Hepatocyte (in vitro differentiated cells): ENCODE data around the gene PPP1R14B. TPM values are rescaled to one million over a fixed set of nuclear protein-coding genes. Genes with fewer than 3 reads are reported as not detected.

Experiments
- DNase-seq: peaks from one replicate; pipeline ENCODE4 v3.0.0-alpha.2; 2016; ENCODE audit warnings: low spot score
- H2AFZ ChIP-seq: fragments of 200-600 bp; sonication (generic); 2 replicates; pipeline ENCODE4 v1.6.0; 2016; ENCODE audit warnings: antibody characterized with exemption, mild to moderate bottlenecking
- H3K27ac ChIP-seq: fragments of 200-600 bp; sonication (generic); 2 replicates; pipeline ENCODE4 v1.5.1; 2016; ENCODE audit warnings: mild to moderate bottlenecking
- H3K27me3 ChIP-seq: fragments of 200-600 bp; sonication (generic); 2 replicates; pipeline ENCODE4 v1.6.1; 2016
- H3K36me3 ChIP-seq: fragments of 200-600 bp; sonication (generic); replicated peaks from 2 replicates; pipeline ENCODE4 v1.5.1; 2016; ENCODE audit warnings: low read depth; ENCODE audit not compliant: insufficient read depth
- H3K4me1 ChIP-seq: fragments of 200-600 bp; sonication (generic); 2 replicates; pipeline ENCODE4 v1.5.1; 2016; ENCODE audit warnings: mild to moderate bottlenecking, moderate library complexity; ENCODE audit not compliant: insufficient read depth
- H3K4me2 ChIP-seq: fragments of 200-600 bp; sonication (generic); 2 replicates; pipeline ENCODE4 v1.6.0; 2016
- H3K4me3 ChIP-seq: fragments of 200-600 bp; sonication (generic); 2 replicates; pipeline ENCODE4 v1.5.1; 2016; ENCODE audit warnings: mild to moderate bottlenecking
- H3K79me2 ChIP-seq: fragments of 200-600 bp; sonication (generic); 2 replicates; pipeline ENCODE4 v1.6.0; 2017; ENCODE audit warnings: mild to moderate bottlenecking
- H3K9me2 ChIP-seq: fragments of 200-600 bp; sonication (generic); replicated peaks from 2 replicates; pipeline ENCODE4 v1.6.0; 2017; ENCODE audit warnings: mild to moderate bottlenecking; ENCODE audit not compliant: insufficient read depth
- H3K9me3 ChIP-seq: fragments of 200-600 bp; sonication (generic); 2 replicates; pipeline ENCODE4 v1.5.1; 2016; ENCODE audit warnings: low read depth, mild to moderate bottlenecking
- H4K20me1 ChIP-seq: fragments of 200-600 bp; sonication (generic); 2 replicates; pipeline ENCODE4 v1.6.0; 2016; ENCODE audit warnings: mild to moderate bottlenecking; ENCODE audit not compliant: insufficient read depth, poor library complexity, severe bottlenecking
- CTCF ChIP-seq: fragments of 200-600 bp; sonication (generic); IDR thresholded peaks from 2 replicates; pipeline ENCODE4 v1.5.1; 2016; ENCODE audit warnings: antibody characterized with exemption, mild to moderate bottlenecking; ENCODE audit not compliant: poor library complexity
- EZH2 ChIP-seq: fragments of 200-600 bp; sonication (generic); IDR thresholded peaks from 2 replicates; pipeline ENCODE4 v1.6.1; 2016; ENCODE audit warnings: antibody characterized with exemption, mild to moderate bottlenecking, borderline replicate concordance
- EZH2phosphoT487 ChIP-seq: fragments of 200-600 bp; sonication (generic); IDR thresholded peaks from one replicate; pipeline ENCODE4 v1.6.1; 2018; ENCODE audit warnings: antibody characterized with exemption, mild to moderate bottlenecking, low read depth, moderate library complexity; ENCODE audit not compliant: unreplicated experiment, severe bottlenecking
- WGBS: methylation state at CpG from one replicate; pipeline ENCODE4 v1.1.6; 2016; ENCODE audit warnings: low lambda C conversion rate; ENCODE audit errors: missing lambda C conversion rate; 5-methylcytosine and 5-hydroxymethylcytosine counted together
- polyA plus RNA-seq: library from polyadenylated mRNA; unstranded; fragments of >200 nt; fragmentation: Nextera tagmentation; extraction: Ambion mirVana; gene quantifications from 2 replicates; pipeline ENCODE4 v1.2.1, GENCODE V29; 2016
- total RNA-seq: library from RNA; depleted of rRNA; stranded (reverse); fragments of >200 nt; gene quantifications from 2 replicates; pipeline ENCODE4 v1.2.3, GENCODE V29; 2014

PPP1R14B gene
- total RNA-seq (86.8 and 96.1 TPM in 2 replicates), polyA plus RNA-seq (222 and 229 TPM in 2 replicates)

GRCh38 chr11:64246871-64247728 is at the start of gene PPP1R14B:
Gene PPP1R14B (minus strand): TSS chr11:64246943. CDS start chr11:64246673, 270 bp downstream.
- H3K79me2 ChIP-seq = peaks cover 33% of the 10 kb centered on the region
- no peaks in the 10 kb centered on the region for H3K27me3 ChIP-seq
- peak within 1 kb of the TSS; percentile 97 for H2AFZ ChIP-seq
- no peaks in the 10 kb centered on the region for H3K9me3 ChIP-seq
- no peaks in the 10 kb centered on the region for H4K20me1 ChIP-seq
- no peaks in the 10 kb centered on the region for H3K36me3 ChIP-seq
- peak within 1 kb of the TSS; percentile 99 for H3K4me3 ChIP-seq
- H3K4me1 ChIP-seq = peaks cover 22% of the 10 kb centered on the region
- DNase-seq = peak; percentile 93
- peak within 1 kb of the TSS; percentile 100 for H3K4me2 ChIP-seq
- WGBS = under 1% methylated on average over 66 of the region's 74 CpGs
- peak within 1 kb of the TSS; percentile 98 for H3K27ac ChIP-seq
- TF ChIP-seq CTCF (peak; percentile 19), EZH2 (no peak), EZH2phosphoT487 (no peak)
- no peaks in the 10 kb centered on the region for H3K9me2 ChIP-seq

- Histone ChIP-seq H3K9me2 (no peaks in the 10 kb centered on the region), H4K20me1 (no peaks in the 10 kb centered on the region), H3K79me2 (no peaks in the 10 kb centered on the region), H3K4me1 (peaks cover 24% of the 10 kb centered on the region), H3K27ac (no peak overlapping the region), H3K36me3 (no peaks in the 10 kb centered on the region), H3K27me3 (peaks cover 94% of the 10 kb centered on the region), H3K9me3 (no peaks in the 10 kb centered on the region), H3K4me3 (no peak overlapping the region), H2AFZ (no peak overlapping the region), H3K4me2 (no peak overlapping the region)
- TF ChIP-seq EZH2 (no peak), CTCF (no peak), EZH2phosphoT487 (no peak)
- WGBS = 7% methylated on average over 1 of the region's 1 CpG
- DNase-seq = no peak
Measured at GRCh38 chr11:64296236-64296635, 49.5 kb upstream of the PPP1R14B start.

- Histone ChIP-seq H3K27ac (no peak overlapping the region), H3K9me3 (no peaks in the 10 kb centered on the region), H3K4me2 (no peak overlapping the region), H3K27me3 (peaks cover 98% of the 10 kb centered on the region), H2AFZ (no peak overlapping the region), H3K4me1 (peaks cover 23% of the 10 kb centered on the region), H4K20me1 (no peaks in the 10 kb centered on the region), H3K9me2 (no peaks in the 10 kb centered on the region), H3K36me3 (no peaks in the 10 kb centered on the region), H3K79me2 (no peaks in the 10 kb centered on the region), H3K4me3 (no peak overlapping the region)
- 86% methylated on average over 4 of the region's 4 CpGs for WGBS
- no peak for DNase-seq
- no peak for TF ChIP-seq CTCF
- no peak for TF ChIP-seq EZH2phosphoT487
- no peak for TF ChIP-seq EZH2
Measured at GRCh38 chr11:64295760-64296159, 49.0 kb upstream of the PPP1R14B start.
